Stimulated activated CD8-positive, alpha-beta memory T cell treated with anti-CD3 and anti-CD28 coated beads, Interleukin-7, amount 100 ng/mL, for 4 hours (primary cell): ENCODE measurements around the gene FANCD2.
"Not testable (repeated sequence)": the region's sequence is repeated elsewhere in the genome, so short reads cannot be mapped to it uniquely, and the experiment has no call there.

ENCODE experiments used
- DNase-seq, 2 donors: peaks; one replicate each; pipeline ENCODE4 v3.0.0-alpha.2; 2020; ENCODE audit warnings: low read depth in 2 of 2

Gene FANCD2

GRCh38 chr3:10026084-10026890 lies at the start of gene FANCD2:
Gene FANCD2, plus strand, starts transcription at chr3:10026437. Its CDS starts 2,221 bp downstream, at chr3:10028658.
- peak; percentile 81 to 85 for DNase-seq

GRCh38 chr3:9976721-9977709 lies 49.2 kb upstream of the FANCD2 start:
- DNase-seq: no peak

GRCh38 chr3:9978710-9979305 lies 47.4 kb upstream of the FANCD2 start:
- no peak for DNase-seq

- no peak for DNase-seq
These were observed 46.0 kb upstream of the FANCD2 start for GRCh38 chr3:9980251-9980650.

- DNase-seq: no peak
These were observed 40.0 kb upstream of the FANCD2 start for GRCh38 chr3:9986230-9986725.

- DNase-seq: no peak
These were observed 32.0 kb upstream of the FANCD2 start for GRCh38 chr3:9994086-9994844.

GRCh38 chr3:10000686-10001085 lies 25.6 kb upstream of the FANCD2 start:
- no peak for DNase-seq

GRCh38 chr3:10002951-10003350 lies 23.3 kb upstream of the FANCD2 start:
- no peak for DNase-seq

GRCh38 chr3:10004506-10004905 lies 21.7 kb upstream of the FANCD2 start:
- DNase-seq: no peak

- DNase-seq: no peak
These were observed 21.2 kb upstream of the FANCD2 start for GRCh38 chr3:10004960-10005564.

- DNase-seq: no peak
These were observed 20.0 kb upstream of the FANCD2 start for GRCh38 chr3:10006048-10006761.

- DNase-seq: no peak
These were observed 19.5 kb upstream of the FANCD2 start for GRCh38 chr3:10006762-10007090.

- no peak for DNase-seq
These were observed 19.0 kb upstream of the FANCD2 start for GRCh38 chr3:10007126-10007782.

GRCh38 chr3:10008216-10008587 lies 18.0 kb upstream of the FANCD2 start:
- not testable (repeated sequence) for DNase-seq

- DNase-seq: peak in 1 of 2 donors; percentile 60
These were observed 17.5 kb upstream of the FANCD2 start for GRCh38 chr3:10008588-10009344.

GRCh38 chr3:10010421-10010877 lies 15.8 kb upstream of the FANCD2 start:
- DNase-seq: no peak

GRCh38 chr3:10010878-10011465 lies 15.3 kb upstream of the FANCD2 start:
- peak; percentile 48 to 75 for DNase-seq

- DNase-seq: no peak
These were observed 14.6 kb upstream of the FANCD2 start for GRCh38 chr3:10011631-10012030.
